Large intestine (tissue), 1 donor: ENCODE measurements around the gene MRPS25. TPM values are rescaled to one million over a fixed set of nuclear protein-coding genes. Genes with fewer than 3 reads are reported as not detected.

ENCODE experiments used
- polyA plus RNA-seq: library from polyadenylated mRNA; unstranded; fragments of 120-200 nt; gene quantifications from one replicate; pipeline ENCODE4 v1.2.1, GENCODE V29; 2013

Gene MRPS25
- polyA plus RNA-seq, 1 donor, result 93.4 TPM

Other genes starting within 250 kb of the MRPS25 start
- 6.3 TPM for gene FGD5, start 246.4 kb downstream of the MRPS25 start, polyA plus RNA-seq
- 51.0 TPM for gene NR2C2, start 117.7 kb downstream of the MRPS25 start, polyA plus RNA-seq
- gene RBSN, start 33.8 kb upstream of the MRPS25 start, polyA plus RNA-seq, result 19.1 TPM
- gene CAPN7, start 140.9 kb upstream of the MRPS25 start, polyA plus RNA-seq, result 46.7 TPM